ENCODE results near the gene LAMC1.
"Not testable (repeated sequence)": the region's sequence is repeated elsewhere in the genome, so short reads cannot be mapped to it uniquely, and the experiment has no call there.

Gene LAMC1

DNA sequence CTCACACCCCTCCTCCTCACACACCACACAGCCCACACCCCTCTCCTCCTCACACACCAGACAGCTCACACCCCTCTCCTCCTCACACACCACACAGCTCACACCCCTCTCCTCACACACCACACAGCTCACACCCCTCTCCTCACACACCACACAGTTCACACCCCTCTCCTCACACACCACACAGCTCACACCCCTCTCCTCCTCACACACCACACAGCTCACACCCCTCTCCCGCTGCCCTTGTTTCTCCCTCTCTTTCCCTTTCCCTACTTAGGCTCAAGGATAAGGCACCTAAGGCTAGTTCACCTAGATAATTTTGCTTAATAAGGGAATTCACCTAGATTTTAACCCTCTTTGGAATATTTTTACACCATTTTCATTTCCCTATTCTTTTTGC lies 126.8 kb downstream of the LAMC1 start:
- DNase-seq (ENCODE audit: low spot score): not testable (repeated sequence)

DNA sequence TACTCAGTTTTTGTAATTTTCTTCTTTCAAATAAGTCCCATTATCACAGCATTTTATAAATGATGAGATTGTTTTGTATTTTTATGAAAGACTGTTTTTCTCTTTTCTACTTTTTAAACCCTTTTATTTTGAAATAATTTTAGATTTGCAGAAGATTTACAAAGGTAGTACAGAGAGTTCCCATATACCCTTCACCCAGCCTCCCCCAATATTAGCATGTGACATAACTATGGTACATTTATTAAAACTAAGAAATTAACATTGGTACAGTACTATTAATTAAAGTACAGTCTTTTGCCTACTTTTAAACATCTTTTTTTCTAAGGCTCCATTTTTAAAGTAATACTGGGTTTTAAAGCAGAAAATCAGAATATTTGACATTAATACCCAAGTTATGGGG lies 127.2 kb downstream of the LAMC1 start:
- DNase-seq (ENCODE audit: low spot score): no peak

DNA sequence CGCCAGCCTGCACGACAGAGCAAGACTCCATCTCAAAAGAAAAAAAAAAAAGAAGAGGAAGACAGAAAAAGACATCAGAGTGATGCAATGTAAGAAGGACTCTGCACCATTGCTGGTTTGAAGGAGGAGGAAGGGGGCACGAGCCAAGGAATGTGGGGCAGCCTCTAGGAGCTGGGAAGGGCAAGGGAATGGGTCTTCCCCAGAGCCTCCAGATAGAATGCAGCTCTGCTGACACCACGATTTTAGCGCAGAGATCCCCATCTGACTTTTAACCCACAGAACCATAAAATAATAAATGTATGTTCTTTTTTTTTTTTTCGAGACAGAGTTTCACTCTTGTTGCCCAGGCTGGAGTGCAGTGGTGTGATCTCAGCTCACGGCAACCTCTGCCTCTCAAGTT lies 129.0 kb downstream of the LAMC1 start:
- DNase-seq (ENCODE audit: low spot score): no peak

DNA sequence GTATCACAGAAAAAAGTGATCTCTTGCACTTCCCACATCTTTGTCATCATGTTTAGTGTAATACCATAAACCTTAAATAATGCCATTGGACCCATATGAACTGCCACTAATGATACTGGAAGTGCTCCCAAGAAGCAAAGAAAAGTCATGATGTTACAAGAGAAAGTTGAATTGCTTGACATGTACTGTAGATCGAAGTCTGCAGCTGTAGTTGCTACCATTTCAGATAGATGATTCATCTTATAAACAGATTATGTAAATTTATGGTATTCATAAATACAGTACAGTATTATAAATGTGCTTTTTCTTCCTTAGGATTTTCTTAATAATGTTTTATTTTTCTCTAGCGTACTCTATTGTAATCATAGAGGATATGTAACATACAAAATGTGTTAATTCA lies 132.7 kb downstream of the LAMC1 start:
- DNase-seq (ENCODE audit: low spot score): no peak

DNA sequence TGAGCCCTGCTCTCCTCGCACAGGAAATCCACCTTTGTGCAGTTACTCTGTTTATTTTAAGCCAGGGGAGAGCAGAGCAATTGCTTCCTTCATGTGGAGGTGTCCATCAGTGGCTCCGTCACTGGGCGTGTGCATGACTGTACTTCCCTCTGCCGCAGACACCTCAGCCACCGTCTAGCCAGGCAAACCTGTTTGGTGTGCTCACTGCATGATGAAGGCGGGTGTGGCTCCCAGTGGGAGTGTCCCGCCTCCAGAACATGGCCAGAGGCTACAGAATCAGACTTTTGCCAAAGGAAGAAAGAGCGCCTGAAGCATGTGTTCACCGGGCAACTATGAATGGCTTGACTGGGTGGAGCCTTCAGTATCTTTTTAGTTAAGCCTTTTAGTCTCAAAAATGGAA lies 136.7 kb downstream of the LAMC1 start:
- no peak for DNase-seq (ENCODE audit: low spot score)

DNA sequence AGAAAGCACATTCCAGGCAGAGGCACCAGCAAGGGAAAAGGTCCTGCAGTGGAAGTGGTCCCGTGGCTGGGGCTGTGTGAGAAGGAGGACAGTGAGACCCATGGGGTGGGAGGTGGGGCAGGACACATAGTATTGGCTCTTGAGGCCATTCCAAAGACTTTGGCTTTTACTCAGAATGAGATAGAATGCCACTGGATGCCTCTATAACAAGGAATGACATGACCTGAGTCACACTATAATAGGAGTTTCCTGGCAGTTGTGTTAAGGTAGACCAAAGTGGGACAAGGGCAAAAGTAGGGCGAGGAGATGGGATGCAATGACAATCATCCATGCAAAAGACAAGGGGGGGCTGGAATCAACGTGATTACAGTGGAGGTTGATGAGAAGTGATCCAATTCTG lies 138.2 kb downstream of the LAMC1 start:
- no peak for DNase-seq (ENCODE audit: low spot score)

DNA sequence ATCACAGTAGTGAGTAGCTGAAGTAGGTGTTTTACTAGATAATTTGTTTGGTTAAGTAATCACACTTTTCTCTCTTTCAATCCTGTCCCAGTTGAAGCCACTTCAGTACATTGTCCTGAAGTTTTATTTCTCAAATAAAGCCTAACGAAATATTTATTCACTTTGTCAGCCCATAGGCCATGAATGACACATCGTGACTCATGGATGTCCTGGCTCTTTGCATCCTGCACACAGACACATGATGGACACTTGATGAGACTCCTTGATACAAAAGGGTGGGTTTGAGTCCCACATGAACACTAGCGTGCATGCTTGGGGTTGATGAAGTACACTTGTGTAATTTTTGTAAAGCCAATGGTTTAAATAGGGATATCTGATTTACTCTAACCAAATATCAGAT lies 140.1 kb downstream of the LAMC1 start:
- no peak for DNase-seq (ENCODE audit: low spot score)

DNA sequence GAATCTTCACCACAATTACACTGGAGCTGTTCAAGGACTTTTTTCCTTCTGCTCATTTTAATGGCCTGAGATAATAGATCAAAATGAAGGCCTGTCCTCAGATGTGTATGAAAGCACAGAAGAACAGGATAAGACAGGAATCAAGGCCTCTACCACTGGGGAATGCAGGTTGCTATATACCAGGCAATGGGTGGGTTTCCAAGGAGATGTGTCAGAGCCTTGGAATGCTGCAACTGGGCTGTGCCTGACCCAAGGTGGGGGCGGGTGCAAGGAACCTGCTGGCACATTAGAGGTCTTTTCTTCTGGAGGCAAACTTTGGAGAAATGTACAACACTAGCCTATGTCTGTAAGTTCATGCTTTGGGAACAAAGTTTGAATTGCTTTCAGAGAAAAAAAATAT lies 141.1 kb downstream of the LAMC1 start:
- no peak for DNase-seq (ENCODE audit: low spot score)

DNA sequence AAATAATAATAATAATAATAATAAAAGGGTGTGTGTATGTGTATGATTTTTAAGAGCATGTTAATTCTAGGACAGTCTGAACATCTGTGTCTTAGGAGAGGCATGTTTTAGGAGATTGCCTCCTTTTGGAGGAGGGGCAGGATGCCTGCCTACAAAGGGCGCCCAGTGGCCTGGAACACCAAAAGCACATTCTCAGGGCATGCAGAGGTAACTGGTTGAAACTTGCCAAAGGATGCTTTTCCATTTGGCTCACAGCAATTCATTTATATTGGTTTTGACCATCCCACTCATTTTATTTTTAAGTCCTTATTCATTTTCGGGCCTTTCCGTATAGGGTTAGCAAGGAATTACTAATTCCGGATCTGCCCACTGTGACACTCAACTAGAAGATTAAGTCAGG lies 141.7 kb downstream of the LAMC1 start:
- no peak for DNase-seq (ENCODE audit: low spot score)

DNA sequence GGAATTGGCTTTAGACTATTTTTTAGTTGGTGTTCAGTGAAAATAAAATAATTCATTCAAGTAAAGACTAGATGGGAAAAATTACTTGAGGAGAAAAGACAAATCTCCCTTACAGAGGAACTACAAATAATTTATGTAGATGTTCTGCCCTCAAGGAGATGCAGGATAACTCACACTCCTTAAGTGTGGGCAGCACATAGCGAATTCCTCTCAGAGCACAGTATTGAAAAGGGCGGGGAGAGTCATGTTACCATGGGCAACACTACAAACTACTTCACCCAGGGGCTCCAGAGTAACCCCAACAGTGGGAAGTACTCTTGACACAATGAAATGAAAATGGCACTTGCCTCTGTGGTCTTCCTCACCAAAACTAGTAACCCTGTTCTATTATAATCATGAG lies 142.2 kb downstream of the LAMC1 start:
- DNase-seq (ENCODE audit: low spot score): no peak

DNA sequence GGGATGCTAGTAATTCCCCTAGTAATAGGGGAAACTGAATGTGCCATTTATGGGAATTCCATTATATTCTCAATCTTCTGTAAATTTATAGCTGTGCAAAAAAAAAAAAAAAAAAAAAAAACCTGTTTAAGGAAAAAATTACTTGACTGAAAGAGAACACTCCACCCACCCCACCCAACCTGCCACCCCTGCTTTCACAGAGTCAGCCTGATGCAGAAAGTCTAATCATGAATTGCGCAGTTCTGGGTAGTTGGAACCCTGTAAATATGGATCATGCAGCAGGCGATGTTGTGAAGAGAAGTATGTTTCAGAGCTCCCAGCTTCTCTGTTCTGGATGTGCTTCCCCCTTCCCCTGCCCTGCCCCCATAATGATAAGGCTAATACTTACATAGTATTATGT lies 143.2 kb downstream of the LAMC1 start:
- DNase-seq (ENCODE audit: low spot score): no peak

DNA sequence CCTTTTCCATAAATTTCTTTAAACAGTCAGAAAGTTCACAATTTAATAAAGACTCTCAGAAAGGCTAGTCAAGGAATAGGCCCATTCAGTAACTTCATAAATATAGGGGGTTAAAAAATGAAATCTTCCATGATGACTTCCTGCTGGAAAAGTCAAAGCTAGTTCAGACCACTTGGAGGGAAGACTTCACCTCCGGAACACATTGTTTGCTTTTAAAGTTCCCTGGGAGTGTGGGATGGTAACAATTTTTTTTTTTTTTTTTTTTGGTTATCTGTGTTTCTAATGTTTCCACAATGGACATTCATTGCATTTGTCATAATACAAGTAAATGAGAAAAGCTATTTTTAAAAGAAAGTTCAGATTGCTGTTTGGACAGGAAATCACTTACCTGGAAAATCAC lies 144.5 kb downstream of the LAMC1 start:
- DNase-seq (ENCODE audit: low spot score): no peak

DNA sequence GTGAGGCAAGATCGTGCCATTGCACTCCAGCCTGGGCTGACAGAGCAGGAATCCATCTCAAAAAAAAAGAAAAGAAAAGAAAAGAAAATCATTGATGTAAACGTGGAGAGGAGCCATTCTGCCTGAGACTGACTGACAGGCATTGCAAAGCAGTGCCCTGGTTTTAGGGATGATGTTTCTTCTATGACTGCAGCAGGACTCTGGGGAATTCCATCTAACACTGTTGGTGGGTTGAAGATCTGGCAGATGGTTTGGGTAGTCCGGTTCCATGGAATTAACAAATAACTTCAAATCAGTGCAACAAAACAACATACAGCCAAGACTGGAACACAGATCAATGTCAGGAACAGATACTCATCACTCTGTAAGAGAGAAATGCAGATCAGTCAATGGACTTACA lies 145.1 kb downstream of the LAMC1 start:
- DNase-seq (ENCODE audit: low spot score): no peak

DNA sequence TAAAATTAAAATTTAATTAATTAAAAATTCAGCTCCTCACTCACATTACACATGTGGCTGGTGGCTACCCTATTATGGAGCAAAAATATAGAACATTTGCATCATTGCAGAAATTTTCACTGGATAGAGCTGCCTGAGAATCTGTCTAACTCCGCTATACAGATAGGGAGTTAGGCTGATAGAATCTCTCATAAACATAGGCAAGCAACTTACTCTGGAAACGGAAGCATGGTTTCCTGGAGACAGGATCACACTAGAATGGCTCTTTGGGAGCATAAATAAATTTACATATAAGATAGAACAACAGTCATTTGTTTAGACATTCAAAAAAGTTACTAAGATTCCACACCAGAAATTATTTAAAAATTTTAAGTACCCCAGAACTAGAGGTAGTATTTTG lies 150.6 kb downstream of the LAMC1 start:
- no peak for DNase-seq (ENCODE audit: low spot score)

DNA sequence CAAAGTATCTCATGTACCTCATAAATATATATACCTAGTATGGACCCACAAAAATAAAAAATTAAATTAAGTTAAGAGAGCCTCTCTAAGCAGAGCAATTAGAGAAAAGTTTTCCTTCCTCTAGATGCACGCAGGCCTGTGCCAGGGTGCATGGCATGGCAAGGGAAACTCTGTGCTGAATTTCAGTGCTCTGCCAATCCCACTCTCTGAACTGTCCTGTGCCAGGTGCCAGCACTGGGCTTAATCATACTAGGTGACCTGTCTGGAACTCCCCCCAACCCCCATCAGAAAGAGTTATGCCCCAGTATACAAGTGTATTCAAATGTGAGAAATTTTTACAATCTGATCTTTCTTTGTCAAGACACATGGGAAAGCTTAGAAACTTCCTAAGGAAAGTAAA lies 152.4 kb downstream of the LAMC1 start:
- no peak for DNase-seq (ENCODE audit: low spot score)

DNA sequence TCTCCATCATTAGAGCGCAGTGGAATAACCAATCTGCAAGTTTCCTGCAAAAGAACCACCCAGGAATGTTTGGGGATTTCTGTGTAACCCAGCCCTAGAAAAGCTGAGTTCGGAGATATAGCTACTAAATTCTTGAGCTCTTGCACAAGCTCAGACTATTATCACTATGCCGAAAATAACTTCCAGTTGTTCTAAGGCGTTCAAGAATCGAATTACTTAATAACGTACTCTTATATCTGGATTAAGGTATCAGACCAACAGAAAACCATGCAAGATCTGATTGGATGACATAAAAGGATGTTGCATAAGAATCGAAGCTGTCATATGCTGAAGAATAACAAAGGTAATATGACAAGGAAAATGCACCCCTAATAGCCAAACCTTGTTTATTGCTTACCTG lies 155.3 kb downstream of the LAMC1 start:
- no peak for DNase-seq (ENCODE audit: low spot score)

DNA sequence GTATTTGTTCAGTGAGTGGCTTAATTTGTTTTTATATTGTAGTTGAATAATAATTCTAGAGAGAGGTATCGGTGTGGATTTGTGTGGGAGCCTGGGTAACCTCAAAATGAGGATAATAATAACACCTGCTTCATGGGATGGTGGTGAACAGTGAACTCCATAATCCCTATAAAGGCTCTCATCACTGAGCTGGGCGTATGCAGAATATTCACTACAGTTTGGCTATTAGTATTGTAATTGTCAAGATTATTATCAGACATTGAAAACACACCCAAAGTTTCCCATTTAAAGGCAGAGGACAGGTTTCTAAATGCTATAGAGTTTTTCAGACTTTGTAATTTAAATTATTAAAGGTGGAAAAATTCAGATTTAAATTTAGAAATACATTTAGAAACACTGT lies 155.8 kb downstream of the LAMC1 start:
- DNase-seq (ENCODE audit: low spot score): no peak

DNA sequence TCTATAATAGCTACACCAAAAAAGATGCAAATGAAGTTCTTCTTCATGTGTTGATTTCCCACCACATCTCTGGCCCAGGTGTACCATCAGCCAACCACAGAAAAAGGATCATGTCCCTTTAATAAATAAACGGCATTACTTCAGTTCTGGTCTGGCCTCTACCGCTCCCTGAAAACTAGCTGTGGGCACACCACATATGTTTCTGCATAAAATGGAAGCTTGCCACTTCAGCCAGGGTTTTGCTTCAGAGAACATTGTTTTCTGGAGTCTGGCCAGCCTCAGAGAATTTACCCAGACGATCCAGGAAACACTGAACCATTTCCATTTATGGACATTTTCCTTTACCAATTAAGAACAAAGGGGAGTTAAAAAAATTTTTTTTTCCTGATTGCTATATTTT lies 157.0 kb downstream of the LAMC1 start:
- no peak for DNase-seq (ENCODE audit: low spot score)

DNA sequence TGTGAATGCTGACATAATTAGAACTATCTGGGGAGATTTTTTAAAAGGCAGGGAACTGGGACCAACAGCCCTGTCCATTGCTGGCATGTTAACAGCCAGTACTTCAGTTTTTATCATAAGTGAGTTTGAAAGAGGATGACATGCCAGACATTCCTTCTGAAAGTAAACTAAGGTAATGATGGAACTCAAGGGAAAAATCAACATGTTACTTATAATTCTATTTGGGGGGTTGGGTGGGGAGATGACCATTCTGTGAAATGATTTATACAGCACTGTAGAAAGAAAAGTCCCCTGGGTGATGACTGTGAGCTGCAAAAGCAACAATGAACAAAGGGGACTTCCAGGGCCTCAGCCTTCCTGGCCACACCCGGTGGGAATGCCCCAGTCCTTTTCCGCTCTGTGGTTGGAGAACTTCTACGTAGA lies 157.4 kb downstream of the LAMC1 start:
- no peak for DNase-seq (ENCODE audit: low spot score)

DNA sequence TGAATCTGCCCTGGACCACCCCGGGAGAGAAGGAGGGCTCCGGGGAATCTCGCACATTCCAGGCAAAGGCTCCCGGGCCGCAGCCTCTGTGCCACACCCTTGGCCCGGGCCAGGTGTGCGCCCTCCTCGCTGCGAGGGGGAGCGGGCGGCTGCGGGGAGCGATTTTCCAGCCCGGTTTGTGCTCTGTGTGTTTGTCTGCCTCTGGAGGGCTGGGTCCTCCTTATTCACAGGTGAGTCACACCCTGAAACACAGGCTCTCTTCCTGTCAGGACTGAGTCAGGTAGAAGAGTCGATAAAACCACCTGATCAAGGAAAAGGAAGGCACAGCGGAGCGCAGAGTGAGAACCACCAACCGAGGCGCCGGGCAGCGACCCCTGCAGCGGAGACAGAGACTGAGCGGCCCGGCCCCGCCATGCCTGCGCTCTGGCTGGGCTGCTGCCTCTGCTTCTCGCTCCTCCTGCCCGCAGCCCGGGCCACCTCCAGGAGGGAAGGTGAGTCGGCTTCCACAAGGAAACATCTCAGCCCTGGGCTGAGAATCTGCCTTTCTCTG lies 162.8 kb downstream of the LAMC1 start, which contains the start of gene LAMC2:
TSS of gene LAMC2 (plus strand) at position 324 of the 550 bp plus-strand sequence. CDS start at position 413, 89 bp downstream.
- no peak for DNase-seq (ENCODE audit: low spot score)

DNA sequence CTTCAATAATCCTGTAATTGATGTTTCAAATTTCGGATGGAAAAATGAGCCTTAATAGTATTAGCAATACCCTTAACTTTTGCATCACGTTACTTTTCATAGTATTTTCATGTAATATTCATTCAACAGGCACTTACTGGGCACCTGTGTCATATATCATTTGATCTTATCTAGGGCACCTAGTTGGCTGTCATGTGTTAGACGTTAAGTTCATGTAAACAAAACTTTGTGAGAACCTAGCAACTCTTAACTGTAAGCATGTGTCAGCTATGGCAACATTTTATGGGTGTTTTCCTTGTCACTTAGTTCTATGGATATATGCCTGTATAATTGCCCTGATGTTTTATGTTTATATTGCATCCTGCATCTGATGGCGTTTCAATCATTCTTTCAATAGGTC lies 163.6 kb downstream of the LAMC1 start:
- DNase-seq (ENCODE audit: low spot score): no peak

DNA sequence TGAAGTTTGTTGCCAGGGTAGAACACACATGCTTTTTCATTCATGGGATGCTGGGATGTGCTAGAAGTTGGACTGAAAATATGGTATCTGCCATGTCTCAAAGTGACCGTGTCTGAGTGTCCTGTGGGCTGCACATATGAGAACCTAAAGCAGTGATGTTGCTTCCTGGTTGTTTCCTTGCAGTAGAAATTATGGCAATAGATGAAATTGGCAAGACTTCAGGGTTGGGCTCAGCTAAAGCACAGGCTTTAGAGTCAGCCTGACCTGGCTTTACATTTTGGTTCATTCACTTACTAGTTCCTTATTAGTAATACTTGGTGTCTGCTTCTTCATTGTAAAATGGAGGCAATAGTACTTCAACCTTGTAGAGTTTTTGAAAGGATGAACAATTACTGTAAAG lies 165.0 kb downstream of the LAMC1 start:
- no peak for DNase-seq (ENCODE audit: low spot score)

DNA sequence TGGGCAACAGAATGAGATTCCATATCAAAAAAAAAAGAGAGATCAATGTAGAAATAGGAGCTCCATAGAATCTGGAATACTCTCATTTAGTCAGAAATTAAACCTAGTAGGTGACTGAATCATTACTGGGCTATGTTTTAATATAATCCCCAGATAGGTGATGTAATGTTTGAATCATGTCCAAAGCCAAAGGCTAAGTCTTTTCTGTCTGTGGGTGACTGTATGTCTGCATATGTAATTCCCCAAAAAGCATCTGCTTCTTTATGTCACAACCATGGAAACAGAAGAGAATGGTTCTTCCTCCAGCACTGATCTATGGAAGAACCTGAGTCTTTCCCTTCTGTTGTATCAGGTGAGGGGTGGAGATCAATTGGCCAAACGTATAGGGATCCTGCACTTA lies 168.6 kb downstream of the LAMC1 start:
- DNase-seq (ENCODE audit: low spot score): no peak

DNA sequence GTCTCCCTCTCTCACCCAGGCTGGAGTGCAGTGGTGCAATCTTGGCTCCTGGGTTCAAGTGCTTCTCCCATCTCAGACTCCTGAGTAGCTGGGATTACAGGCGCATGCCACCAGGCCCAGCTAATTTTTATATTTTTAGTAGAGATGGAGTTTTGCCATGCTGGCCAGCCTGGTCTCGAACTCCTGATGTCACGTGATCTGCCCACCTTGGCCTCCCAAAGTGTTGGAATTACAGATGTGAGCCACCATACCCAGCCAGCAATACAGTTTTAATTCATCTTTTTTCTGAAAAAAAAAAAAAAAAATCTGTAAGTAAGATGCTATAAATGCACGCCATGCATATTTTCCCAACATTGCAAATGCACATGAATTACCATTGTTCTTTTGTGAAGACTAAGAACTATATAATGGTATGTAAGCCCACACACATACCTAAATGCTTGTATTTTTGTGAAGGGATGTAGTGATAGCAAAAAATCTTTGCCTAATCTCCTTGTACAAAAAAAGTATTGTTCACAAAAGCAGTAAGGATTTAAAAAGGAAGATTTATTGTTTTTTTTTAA lies 170.8 kb downstream of the LAMC1 start:
- no peak for DNase-seq (ENCODE audit: low spot score)
